Mucosa of gallbladder (tissue), 1 donor: Measurements from ENCODE around the gene CCDC116. TPM values are rescaled to one million over a fixed set of nuclear protein-coding genes. Genes with fewer than 3 reads are reported as not detected.
A peak's percentile ranks its signal among the peaks of the same experiment; 100 is the strongest.
"Not testable (repeated sequence)": the region's sequence is repeated elsewhere in the genome, so short reads cannot be mapped to it uniquely, and the experiment has no call there.

Source experiments
- DNase-seq: peaks from one replicate; pipeline ENCODE4 v3.0.0-alpha.2; 2020; ENCODE audit warnings: low spot score
- total RNA-seq: library from RNA; stranded (reverse); gene quantifications from one replicate; pipeline ENCODE4 v1.2.1, GENCODE V29; 2021
- donor health status: DM: no; HTN: no; CAD: no.

Gene CCDC116
- total RNA-seq, 1 donor from 2014 or later, result 0.37 TPM

- not testable (repeated sequence) for DNase-seq
These were observed 22.9 kb upstream of the CCDC116 start for GRCh38 chr22:21609556-21610157.

GRCh38 chr22:21611210-21611977, 21.2 kb upstream of the CCDC116 start:
- no peak for DNase-seq

DNA sequence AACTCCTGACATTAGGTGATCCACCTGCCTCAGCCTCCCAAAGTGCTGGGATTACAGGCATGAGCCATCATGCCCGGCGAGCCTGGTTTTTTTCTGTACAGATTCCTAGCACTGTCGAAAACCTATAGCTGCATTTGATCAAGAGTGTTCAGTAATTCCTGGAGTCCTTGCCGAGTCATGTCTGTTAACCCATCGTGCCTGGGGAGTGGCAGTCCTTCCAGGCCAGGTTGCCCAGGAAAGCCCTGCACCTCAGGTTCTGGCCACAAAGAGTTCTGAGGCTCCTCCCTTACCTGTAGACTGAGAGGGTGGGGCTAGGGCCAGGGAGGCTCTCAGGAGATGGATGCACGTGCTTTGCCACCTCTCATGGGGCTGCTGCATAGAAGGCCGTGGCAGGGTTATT, 19.7 kb upstream of the CCDC116 start:
- no peak for DNase-seq

DNA sequence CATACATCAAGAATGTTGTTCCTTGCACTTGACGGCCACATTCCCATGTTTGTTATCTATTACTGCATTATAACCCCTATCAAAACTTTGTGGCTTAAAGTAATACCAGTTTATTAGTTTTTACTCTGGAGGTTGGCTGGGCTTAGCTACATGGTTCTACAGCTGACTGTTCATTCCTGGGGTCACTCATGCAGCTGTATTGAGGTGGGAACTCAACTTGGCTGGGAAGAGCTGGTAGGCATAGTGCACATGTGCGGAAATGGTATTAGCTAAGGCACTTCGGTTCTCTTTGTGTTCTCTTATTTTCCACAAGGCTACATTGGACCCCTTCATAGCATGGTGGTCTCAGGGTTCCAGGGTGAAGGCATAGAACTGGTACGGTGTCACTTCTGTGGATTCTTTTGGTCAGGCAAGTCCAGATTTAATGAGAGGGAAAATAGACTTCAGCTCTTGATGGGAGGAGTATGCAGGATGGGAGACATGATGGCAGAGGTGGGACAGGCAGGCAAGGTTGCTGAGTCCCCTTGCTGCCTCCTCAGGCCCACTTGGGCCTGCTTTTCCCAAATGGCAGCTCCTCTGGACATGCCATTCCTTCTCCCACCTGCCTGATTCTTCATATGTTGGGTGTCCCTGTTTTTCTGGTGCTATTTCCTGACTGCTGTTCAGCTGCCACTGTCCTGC, 18.9 kb upstream of the CCDC116 start:
- no peak for DNase-seq

GRCh38 chr22:21615731-21616130, 16.8 kb upstream of the CCDC116 start:
- no peak for DNase-seq

DNA sequence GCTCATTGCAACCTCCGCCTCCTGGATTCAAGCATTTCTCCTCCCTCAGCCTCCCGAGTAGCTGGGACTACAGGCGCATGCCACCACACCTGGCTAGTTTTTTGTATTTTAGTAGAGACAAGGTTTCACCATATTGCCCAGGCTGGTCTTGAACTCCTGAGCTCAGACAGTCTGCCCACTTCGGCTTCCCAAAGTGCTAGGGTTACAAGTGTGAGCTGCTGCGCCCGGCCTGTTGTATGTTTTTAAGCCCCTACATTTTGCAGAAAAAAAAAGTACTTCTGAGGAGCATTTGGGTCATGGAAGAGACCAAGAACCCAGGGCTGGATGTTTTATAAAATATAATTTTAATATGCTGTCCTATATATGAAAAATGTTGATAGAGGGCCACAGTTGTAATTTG, 15.2 kb upstream of the CCDC116 start:
- not testable (repeated sequence) for DNase-seq

- DNase-seq, result no peak
These were observed 11.5 kb upstream of the CCDC116 start for GRCh38 chr22:21621025-21621424.

GRCh38 chr22:21622011-21622918, 10.3 kb upstream of the CCDC116 start:
- no peak for DNase-seq

DNA sequence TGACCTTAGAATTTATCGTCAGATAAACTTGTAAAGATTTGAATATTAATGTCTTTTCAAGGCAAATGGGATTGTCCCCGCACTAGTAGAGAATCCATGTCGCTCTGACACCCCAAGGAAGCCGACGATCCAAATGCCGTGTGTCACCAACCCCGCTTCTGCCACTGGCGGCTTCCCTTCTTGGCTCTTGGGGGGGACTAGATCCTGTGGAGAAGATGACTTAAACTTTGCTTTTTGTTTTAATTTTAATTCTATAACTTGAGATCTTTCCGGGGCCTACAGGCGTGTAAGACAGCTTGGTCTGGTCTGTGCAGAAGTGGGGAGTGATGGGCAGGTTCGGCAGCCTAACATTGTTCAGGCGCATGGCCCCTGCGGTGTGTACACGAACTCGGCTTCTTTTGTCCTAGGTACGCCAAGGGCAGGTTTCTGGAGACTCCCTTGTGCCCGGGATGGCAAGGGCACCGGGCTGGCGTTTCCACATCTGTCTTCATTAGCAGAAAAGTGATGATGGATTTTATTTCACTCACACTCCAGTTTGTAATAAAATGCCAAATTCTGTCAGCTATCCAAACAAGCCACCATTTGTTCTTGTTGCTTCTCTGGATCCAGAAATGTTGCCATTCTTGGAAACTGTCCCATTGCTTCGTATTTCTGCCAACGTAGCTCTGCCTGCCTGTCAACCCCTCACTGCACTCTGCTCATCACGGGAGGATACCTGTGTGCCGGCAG, 9.5 kb upstream of the CCDC116 start:
- no peak for DNase-seq

- no peak for DNase-seq
These were observed 9.0 kb upstream of the CCDC116 start for GRCh38 chr22:21623648-21623970.

GRCh38 chr22:21624120-21624879, 8.3 kb upstream of the CCDC116 start:
- no peak for DNase-seq

DNA sequence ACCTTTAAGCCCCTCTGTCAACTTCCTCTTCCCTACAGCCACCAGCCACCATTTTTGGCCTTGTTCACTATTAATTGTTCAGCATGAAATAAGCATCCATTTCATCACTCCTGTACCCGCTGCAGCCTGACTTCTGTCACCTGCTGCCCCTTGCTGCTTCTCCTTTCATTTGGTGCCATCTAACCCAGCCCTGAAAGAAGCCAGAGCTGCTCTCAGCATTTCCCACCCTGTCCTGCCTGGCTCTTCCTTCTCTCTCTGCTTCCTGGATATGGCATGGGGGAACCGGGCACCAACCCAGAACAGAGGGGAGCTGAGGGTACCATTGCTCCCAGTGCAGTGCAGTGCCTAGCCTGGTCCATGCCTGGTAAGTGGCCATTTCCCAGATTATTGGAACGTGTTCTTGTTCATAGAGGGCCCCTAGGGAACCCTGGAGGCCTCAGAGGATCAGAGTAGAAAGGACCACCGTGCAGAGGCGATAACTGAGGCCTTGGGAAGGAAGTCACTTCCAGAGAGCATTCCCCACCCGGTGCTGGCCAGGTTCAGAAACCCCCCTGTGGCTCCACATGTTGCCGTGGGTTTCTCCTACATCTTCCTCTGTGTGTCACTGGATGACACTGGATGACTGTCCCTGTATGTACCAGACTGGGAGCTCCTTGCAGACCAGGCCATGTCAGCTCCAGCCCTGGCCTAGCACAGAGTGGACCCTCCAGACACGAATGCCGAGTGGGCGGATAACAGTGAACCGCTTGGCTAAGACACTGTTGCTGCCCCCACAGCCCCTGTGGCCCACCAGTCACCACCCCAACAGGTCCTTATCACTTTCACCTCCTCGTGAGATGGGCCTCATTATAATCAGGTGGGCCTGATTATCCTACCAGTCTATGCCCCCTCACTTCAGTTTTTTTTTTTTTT, 7.4 kb upstream of the CCDC116 start:
- DNase-seq, result no peak

DNA sequence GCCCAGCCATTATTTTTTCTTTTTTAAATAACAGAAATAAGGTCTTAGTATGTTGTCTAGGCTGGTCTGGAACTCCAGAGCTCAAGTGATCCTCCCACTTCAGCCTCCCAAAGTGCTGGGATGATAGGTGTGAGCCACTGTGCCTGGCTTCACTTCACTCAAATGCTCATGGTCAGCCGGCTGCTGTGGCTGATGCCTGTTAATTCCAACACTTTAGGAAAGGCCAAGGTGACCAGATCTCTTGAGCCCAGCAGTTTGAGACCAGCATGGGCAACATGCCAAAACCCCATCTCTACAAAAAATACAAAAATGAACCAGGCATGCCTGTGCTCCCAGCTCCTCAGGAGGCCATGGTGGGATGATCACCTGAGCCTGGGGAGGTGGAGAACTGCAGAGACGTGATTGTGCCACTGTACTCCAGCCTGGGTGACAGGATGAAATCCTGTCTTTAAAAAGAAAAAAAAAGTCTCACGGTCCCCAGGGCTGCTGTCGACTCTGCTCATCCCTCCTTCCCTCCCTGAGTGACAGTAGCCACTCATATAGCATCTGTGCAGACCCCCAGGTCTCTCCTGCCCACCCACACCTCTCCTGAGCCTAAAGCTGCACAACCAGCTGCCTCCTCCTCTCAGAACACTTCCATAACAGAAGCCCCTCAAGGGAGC, 6.4 kb upstream of the CCDC116 start:
- DNase-seq, result no peak

- no peak for DNase-seq
These were observed 5.7 kb upstream of the CCDC116 start for GRCh38 chr22:21626735-21627469.

DNA sequence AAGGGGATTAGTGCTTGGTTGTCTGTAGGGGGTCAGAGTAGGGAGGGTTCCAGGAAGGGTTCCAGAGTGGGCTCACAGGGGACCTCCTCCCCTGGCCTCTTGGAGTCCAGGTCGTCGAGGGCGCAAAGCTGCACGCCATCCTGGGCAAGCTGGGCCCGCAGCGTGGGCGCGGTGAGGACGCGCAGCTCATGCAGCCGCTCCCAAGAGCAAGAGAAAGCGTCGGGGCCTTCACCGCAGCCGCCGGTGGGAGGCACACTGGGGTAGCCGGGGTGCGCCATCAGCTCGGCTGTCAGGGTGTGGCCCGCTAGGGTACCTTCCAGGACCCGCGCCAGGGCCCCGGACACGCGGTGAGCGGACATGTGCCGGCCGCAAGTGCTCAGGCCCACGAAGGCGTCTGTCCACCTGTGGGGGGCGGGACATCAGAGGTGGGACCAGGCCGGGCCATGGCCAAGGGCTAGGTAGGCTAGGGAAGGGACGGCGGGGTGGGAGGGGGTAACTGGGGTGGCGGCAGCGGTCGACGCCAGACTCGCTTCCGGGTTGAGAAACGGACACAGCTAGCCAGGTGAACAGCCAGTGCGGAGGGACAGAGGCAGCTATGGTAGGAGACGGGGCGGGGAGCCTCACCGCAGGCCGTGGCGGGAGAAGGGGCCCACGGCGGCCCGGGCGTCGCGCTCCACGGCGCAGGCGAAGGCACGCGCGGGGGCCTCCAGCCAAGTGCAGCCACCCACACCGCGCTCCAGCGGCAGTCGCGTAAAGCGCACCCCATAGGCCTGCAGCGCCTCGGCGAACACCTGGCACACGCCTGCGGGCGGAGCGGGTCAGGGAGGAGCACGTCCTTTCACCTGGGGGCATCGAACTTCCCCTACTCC, 3.9 kb upstream of the CCDC116 start:
- no peak for DNase-seq

DNA sequence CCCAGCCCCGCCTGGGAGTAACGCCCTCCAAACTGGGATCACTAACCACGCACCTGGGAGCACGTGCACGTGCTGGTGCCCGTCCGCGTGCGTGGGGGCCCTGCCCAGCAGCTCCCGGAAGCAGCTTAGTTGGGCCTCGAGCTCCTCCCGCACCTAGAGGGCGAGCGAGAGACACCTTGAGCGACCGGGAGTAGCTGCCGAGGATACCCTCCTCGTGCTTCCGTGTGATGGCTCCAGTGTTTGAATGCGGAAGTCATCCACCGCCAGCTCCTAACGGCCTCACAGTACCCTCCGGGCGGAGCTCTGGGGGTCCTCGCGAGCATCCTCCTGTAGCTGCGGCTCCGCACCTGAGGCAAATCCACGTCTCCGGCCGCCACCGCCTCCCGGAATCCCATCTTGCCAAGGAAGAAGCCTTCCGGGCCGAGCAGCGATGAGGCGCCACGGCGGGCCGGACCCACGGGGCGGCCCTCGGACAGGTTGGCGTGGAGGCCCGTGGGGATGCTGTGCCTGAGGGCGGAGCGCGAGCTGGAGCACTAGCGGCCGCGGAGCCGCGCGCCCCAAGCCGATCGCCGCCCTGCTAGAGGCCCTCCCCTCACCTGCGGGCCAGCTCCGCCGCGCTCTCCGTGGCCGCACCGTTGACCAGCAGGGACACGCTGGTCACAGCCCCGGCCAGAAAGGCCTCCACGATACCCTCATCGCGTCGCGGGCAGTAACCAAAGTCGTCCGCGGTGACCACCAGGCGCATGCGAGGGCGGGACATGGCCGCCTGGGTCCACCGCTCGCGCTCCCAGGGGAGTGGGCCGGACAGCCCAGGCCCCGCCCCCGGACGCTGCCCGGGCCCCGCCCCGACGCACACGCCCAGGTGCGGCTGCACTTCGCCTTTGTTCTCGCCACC, 3.1 kb upstream of the CCDC116 start, which contains the start of gene YDJC:
TSS of gene YDJC (minus strand) at position 768 of the 895 bp plus-strand sequence. CDS start at position 760, 8 bp downstream.
- peak; percentile 95 for DNase-seq
